ENCODE results near the gene BTBD7. TPM values are rescaled to one million over a fixed set of nuclear protein-coding genes. Genes with fewer than 3 reads are reported as not detected.

Gene BTBD7
- total and polyA plus RNA-seq, 2 experiments from 2014 or later, result 24.4 to 32.8 TPM

DNA sequence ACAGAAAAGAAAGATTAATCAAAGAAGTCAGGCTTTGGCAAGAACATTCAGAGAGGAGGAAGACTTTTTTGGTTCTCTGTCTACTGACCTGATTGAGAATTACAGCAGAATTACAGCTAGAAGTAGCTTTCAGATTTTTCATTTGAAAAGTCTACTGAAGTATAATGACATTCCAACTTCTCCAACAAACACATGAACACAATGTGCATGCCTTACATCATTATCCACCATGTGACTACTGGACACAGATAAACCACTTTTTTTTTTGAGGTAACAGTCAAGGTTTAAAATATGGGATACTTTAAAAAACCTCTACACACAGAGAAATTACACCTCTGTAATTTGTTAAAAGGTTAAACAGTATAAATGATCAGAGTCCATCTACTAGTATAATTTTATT is 12.3 kb downstream of the BTBD7 start (continued):
- TF ChIP-seq, protein P1, sequence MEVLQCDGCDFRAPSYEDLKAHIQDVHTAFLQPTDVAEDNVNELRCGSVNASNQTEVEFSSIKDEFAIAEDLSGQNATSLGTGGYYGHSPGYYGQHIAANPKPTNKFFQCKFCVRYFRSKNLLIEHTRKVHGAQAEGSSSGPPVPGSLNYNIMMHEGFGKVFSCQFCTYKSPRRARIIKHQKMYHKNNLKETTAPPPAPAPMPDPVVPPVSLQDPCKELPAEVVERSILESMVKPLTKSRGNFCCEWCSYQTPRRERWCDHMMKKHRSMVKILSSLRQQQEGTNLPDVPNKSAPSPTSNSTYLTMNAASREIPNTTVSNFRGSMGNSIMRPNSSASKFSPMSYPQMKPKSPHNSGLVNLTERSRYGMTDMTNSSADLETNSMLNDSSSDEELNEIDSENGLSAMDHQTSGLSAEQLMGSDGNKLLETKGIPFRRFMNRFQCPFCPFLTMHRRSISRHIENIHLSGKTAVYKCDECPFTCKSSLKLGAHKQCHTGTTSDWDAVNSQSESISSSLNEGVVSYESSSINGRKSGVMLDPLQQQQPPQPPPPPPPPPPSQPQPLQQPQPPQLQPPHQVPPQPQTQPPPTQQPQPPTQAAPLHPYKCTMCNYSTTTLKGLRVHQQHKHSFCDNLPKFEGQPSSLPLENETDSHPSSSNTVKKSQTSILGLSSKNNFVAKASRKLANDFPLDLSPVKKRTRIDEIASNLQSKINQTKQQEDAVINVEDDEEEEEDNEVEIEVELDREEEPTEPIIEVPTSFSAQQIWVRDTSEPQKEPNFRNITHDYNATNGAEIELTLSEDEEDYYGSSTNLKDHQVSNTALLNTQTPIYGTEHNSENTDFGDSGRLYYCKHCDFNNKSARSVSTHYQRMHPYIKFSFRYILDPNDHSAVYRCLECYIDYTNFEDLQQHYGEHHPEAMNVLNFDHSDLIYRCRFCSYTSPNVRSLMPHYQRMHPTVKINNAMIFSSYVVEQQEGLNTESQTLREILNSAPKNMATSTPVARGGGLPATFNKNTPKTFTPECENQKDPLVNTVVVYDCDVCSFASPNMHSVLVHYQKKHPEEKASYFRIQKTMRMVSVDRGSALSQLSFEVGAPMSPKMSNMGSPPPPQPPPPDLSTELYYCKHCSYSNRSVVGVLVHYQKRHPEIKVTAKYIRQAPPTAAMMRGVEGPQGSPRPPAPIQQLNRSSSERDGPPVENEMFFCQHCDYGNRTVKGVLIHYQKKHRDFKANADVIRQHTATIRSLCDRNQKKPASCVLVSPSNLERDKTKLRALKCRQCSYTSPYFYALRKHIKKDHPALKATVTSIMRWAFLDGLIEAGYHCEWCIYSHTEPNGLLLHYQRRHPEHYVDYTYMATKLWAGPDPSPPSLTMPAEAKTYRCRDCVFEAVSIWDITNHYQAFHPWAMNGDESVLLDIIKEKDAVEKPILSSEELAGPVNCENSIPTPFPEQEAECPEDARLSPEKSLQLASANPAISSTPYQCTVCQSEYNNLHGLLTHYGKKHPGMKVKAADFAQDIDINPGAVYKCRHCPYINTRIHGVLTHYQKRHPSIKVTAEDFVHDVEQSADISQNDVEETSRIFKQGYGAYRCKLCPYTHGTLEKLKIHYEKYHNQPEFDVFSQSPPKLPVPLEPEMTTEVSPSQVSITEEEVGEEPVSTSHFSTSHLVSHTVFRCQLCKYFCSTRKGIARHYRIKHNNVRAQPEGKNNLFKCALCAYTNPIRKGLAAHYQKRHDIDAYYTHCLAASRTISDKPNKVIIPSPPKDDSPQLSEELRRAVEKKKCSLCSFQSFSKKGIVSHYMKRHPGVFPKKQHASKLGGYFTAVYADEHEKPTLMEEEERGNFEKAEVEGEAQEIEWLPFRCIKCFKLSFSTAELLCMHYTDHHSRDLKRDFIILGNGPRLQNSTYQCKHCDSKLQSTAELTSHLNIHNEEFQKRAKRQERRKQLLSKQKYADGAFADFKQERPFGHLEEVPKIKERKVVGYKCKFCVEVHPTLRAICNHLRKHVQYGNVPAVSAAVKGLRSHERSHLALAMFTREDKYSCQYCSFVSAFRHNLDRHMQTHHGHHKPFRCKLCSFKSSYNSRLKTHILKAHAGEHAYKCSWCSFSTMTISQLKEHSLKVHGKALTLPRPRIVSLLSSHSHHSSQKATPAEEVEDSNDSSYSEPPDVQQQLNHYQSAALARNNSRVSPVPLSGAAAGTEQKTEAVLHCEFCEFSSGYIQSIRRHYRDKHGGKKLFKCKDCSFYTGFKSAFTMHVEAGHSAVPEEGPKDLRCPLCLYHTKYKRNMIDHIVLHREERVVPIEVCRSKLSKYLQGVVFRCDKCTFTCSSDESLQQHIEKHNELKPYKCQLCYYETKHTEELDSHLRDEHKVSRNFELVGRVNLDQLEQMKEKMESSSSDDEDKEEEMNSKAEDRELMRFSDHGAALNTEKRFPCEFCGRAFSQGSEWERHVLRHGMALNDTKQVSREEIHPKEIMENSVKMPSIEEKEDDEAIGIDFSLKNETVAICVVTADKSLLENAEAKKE (CRISPR knock-in tag; IDR thresholded peaks at IDR 0.05), result no peak
- TF ChIP-seq EZH2 (IDR thresholded peaks at IDR 0.05; ENCODE audit: low read depth, unreplicated experiment), result no peak
- TF ChIP-seq, protein P2, sequence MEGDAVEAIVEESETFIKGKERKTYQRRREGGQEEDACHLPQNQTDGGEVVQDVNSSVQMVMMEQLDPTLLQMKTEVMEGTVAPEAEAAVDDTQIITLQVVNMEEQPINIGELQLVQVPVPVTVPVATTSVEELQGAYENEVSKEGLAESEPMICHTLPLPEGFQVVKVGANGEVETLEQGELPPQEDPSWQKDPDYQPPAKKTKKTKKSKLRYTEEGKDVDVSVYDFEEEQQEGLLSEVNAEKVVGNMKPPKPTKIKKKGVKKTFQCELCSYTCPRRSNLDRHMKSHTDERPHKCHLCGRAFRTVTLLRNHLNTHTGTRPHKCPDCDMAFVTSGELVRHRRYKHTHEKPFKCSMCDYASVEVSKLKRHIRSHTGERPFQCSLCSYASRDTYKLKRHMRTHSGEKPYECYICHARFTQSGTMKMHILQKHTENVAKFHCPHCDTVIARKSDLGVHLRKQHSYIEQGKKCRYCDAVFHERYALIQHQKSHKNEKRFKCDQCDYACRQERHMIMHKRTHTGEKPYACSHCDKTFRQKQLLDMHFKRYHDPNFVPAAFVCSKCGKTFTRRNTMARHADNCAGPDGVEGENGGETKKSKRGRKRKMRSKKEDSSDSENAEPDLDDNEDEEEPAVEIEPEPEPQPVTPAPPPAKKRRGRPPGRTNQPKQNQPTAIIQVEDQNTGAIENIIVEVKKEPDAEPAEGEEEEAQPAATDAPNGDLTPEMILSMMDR (conservative IDR thresholded peaks at IDR 0.05; ENCODE audit: low read depth in 2 of 2), result no peak

DNA sequence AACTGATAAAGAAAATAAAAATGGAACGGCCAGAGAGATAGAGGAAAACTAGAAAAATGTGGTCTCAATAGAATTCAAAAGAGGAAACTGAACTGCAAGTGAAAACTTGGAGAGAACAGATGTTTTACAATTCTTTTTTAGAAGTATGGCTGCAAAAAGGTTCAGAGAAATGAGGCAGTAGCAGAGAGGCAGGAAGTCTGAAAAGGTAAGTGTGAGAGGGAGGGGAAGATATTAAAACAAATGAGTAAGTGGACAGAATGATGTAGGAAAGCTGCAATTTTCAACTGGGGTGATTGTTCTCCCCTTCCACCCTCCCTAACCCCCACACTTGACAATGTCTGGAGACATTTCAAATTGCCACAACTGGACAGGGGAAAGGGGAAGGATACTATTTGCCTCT is 12.9 kb downstream of the BTBD7 start:
- Histone ChIP-seq H3K27me3 (ENCODE audit: insufficient read depth) (no peaks in the 10 kb centered on the region), H4K20me1 (replicated peaks; ENCODE audit: insufficient read depth) (peaks cover 11% of the 10 kb centered on the region), H3K4me2 (no peak overlapping the region), H3K4me3 (no peak overlapping the region), H3K27ac (ENCODE audit: low read depth) (0 out of 2 replicates have a peak overlapping the region, but pooled peaks have one; percentile 7), H3K36me3 (ENCODE audit: insufficient read depth) (no peaks in the 10 kb centered on the region; the same call in 1 of the 2 replicates), H3K4me1 (ENCODE audit: insufficient read depth) (peaks cover 24% of the 10 kb centered on the region), H2AFZ (no peak overlapping the region), H3K79me2 (replicated peaks; ENCODE audit: insufficient read depth) (peaks cover 100% of the 10 kb centered on the region), H3K9me2 (ENCODE audit: insufficient read depth) (no peaks in the 10 kb centered on the region), H3F3A (replicated peaks; ENCODE audit: low read depth) (no peaks in the 10 kb centered on the region)
- peaks cover 4% of the 10 kb centered on the region for H3K27me3 Mint-ChIP-seq (ENCODE audit: insufficient read depth, low read depth, poor library complexity)
- ATAC-seq (no peak), DNase-seq (ENCODE audit: low spot score) (no peak)
- peaks cover 4% of the 10 kb centered on the region; the same call in 2 of the 3 replicates for H3K36me3 Mint-ChIP-seq (ENCODE audit: low read depth)
- peak overlapping the region; percentile 4; the same call in 1 of the 2 replicates for H3K27ac Mint-ChIP-seq
- no peaks in the 10 kb centered on the region for H3K9me3 Mint-ChIP-seq
- peaks cover 30% of the 10 kb centered on the region for H3K4me1 Mint-ChIP-seq
- H3K4me3 Mint-ChIP-seq, result no peak overlapping the region
- TF ChIP-seq, protein P3, sequence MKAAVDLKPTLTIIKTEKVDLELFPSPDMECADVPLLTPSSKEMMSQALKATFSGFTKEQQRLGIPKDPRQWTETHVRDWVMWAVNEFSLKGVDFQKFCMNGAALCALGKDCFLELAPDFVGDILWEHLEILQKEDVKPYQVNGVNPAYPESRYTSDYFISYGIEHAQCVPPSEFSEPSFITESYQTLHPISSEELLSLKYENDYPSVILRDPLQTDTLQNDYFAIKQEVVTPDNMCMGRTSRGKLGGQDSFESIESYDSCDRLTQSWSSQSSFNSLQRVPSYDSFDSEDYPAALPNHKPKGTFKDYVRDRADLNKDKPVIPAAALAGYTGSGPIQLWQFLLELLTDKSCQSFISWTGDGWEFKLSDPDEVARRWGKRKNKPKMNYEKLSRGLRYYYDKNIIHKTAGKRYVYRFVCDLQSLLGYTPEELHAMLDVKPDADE (IDR thresholded peaks at IDR 0.05), result no peak
- TF ChIP-seq, protein P4, sequence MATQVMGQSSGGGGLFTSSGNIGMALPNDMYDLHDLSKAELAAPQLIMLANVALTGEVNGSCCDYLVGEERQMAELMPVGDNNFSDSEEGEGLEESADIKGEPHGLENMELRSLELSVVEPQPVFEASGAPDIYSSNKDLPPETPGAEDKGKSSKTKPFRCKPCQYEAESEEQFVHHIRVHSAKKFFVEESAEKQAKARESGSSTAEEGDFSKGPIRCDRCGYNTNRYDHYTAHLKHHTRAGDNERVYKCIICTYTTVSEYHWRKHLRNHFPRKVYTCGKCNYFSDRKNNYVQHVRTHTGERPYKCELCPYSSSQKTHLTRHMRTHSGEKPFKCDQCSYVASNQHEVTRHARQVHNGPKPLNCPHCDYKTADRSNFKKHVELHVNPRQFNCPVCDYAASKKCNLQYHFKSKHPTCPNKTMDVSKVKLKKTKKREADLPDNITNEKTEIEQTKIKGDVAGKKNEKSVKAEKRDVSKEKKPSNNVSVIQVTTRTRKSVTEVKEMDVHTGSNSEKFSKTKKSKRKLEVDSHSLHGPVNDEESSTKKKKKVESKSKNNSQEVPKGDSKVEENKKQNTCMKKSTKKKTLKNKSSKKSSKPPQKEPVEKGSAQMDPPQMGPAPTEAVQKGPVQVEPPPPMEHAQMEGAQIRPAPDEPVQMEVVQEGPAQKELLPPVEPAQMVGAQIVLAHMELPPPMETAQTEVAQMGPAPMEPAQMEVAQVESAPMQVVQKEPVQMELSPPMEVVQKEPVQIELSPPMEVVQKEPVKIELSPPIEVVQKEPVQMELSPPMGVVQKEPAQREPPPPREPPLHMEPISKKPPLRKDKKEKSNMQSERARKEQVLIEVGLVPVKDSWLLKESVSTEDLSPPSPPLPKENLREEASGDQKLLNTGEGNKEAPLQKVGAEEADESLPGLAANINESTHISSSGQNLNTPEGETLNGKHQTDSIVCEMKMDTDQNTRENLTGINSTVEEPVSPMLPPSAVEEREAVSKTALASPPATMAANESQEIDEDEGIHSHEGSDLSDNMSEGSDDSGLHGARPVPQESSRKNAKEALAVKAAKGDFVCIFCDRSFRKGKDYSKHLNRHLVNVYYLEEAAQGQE (IDR thresholded peaks at IDR 0.05; ENCODE audit: unreplicated experiment), result no peak
- TF ChIP-seq POLR2AphosphoS5 (IDR thresholded peaks at IDR 0.05; ENCODE audit: low read depth), result no peak

All from GM23338 (cell line).